Measurements from ENCODE around the gene GPRC5C. TPM values are rescaled to one million over a fixed set of nuclear protein-coding genes. Genes with fewer than 3 reads are reported as not detected.

Gene GPRC5C
- total and polyA plus RNA-seq, 9 of the 15 experiments (the other 6 are each of a cell fraction or from before 2014, with no cell fraction given): 0.28 to 9.0 (median 4.1) TPM

GRCh38 chr17:74424117-74424516 lies 7.8 kb upstream of the GPRC5C start:
- 11% methylated on average over 7 of the region's 7 CpGs for WGBS (ENCODE audit: insufficient coverage, low coverage, missing lambda C conversion rate)
- Histone ChIP-seq H3K27ac (ENCODE audit: extremely low read depth, low read depth, low read length) (no peak overlapping the region), H3K79me2 (ENCODE audit: control insufficient read depth, insufficient read depth, low read length) (no peaks in the 10 kb centered on the region), H3K4me3 (no peak overlapping the region), H3K9me3 (replicated peaks; ENCODE audit: control insufficient read depth, insufficient read depth, low read depth, low read length) (no peaks in the 10 kb centered on the region), H3K9me1 (ENCODE audit: control insufficient read depth, insufficient read depth, low read length) (no peaks in the 10 kb centered on the region), H4K20me1 (replicated peaks; ENCODE audit: control insufficient read depth, insufficient read depth, low read length) (no peaks in the 10 kb centered on the region), H3K4me1 (replicated peaks in 1 of 2; ENCODE audit: control insufficient read depth in 2 of 2, insufficient read depth in 2 of 2, low read length in 2 of 2) (peaks cover 5 to 6% of the 10 kb centered on the region in 2 experiments; a peak in 4 of 5 replicates), H3K36me3 (ENCODE audit: control insufficient read depth, insufficient read depth, low read length) (no peaks in the 10 kb centered on the region), H3K4me2 (ENCODE audit: insufficient read depth, low read length) (no peak overlapping the region), H3K27me3 (ENCODE audit: control insufficient read depth in 2 of 2, insufficient read depth in 2 of 2, low read length in 2 of 2) (peaks cover 0 to 42% of the 10 kb centered on the region in 2 experiments; a peak in 3 of 5 replicates), H3K9ac (ENCODE audit: insufficient read depth in 1 of 2, low read depth in 2 of 2, low read length in 2 of 2) (no peak overlapping the region), H2AFZ (ENCODE audit: low read depth, low read length) (no peak overlapping the region)
- intact Hi-C loops (cut with micrococcal nuclease) (no loop called here), in situ Hi-C loops (cut with MboI) (no loop called here)
- DNase-seq (ENCODE audit: extremely low read depth in 1 of 4, low spot score in 3 of 4) (no peak), FAIRE-seq (no peak), ATAC-seq (no peak)
- BruUV-seq (replicated peaks): no TSS peak
- ChIA-PET CTCF (ENCODE audit: low intra/inter-chr PET ratio) (no interaction called here), POLR2A (no interaction called here)
- TF ChIP-seq STAG1 (CRISPR knock-in tag; IDR thresholded peaks at IDR 0.05; ENCODE audit: borderline replicate concordance) (no peak), RREB1 (CRISPR knock-in tag; IDR thresholded peaks at IDR 0.05) (no peak), HDAC3 (IDR thresholded peaks at IDR 0.05; ENCODE audit: borderline replicate concordance, partially characterized antibody) (no peak), LCOR (CRISPR knock-in tag; IDR thresholded peaks at IDR 0.05) (no peak), EHMT2 (IDR thresholded peaks at IDR 0.05) (no peak), E4F1 (CRISPR knock-in tag; IDR thresholded peaks at IDR 0.05; ENCODE audit: borderline replicate concordance) (no peak), RAD51 (IDR thresholded peaks at IDR 0.05; ENCODE audit: borderline replicate concordance, low read depth) (no peak), NCOA1 (IDR thresholded peaks at IDR 0.05; ENCODE audit: low read depth) (no peak), GTF3C2 (IDR thresholded peaks at IDR 0.05; ENCODE audit: borderline replicate concordance, extremely low read depth, insufficient read length) (no peak), HNRNPL (IDR thresholded peaks at IDR 0.05; ENCODE audit: low read depth, low read length) (no peak), HIVEP1 (CRISPR knock-in tag; IDR thresholded peaks at IDR 0.05) (no peak)
